IMR-90 (cell line): ENCODE data around the gene SLC18A2. TPM values are rescaled to one million over a fixed set of nuclear protein-coding genes. Genes with fewer than 3 reads are reported as not detected.

Experiments used
- ATAC-seq: fragments of 200-7000 bp; cut with Tn5 transposase; 2 replicates; pipeline ENCODE4 v1.9.1; 2020; ENCODE audit warnings: low read depth, mild to moderate bottlenecking, moderate library complexity
- BruUV-seq: library from RNA; stranded (reverse); fragments of 400-500 nt; replicated peaks from 2 replicates; lab custom pipeline; 2021; lab: Mats Ljungman, UMichigan
- CTCF ChIA-PET: fragments of 300-600 bp; formaldehyde crosslinking; extraction: SDS; loops from one replicate; lab custom pipeline; 2021; ENCODE audit warnings: antibody characterized with exemption; lab: Yijun Ruan, JAX
- POLR2A ChIA-PET: fragments of 300-600 bp; sonication (Branson Sonifier 250); formaldehyde crosslinking; loops from one replicate; lab custom pipeline; 2022; ENCODE audit warnings: antibody characterized with exemption; ENCODE audit not compliant: unreplicated experiment; lab: Charles Lee
- DNase-seq: peaks from one replicate; pipeline ENCODE4 v3.0.0; 2013
- H2AFZ ChIP-seq: replicated peaks from 2 replicates; pipeline ENCODE3; 2013; ENCODE audit warnings: low read length, mild to moderate bottlenecking; ENCODE audit not compliant: poor library complexity
- H2AK5ac ChIP-seq: 2 replicates; pipeline ENCODE4 v1.6.1; 2013; ENCODE audit warnings: low read depth, low read length, inconsistent platforms
- H2AK9ac ChIP-seq: replicated peaks from 2 replicates; pipeline ENCODE3; 2013; ENCODE audit warnings: mild to moderate bottlenecking, low read depth, low read length, moderate library complexity; ENCODE audit not compliant: poor library complexity
- H2BK120ac ChIP-seq: 2 replicates; pipeline ENCODE4 v1.6.1; 2013; ENCODE audit warnings: low read depth, low read length, inconsistent platforms
- H2BK15ac ChIP-seq: 3 replicates; pipeline ENCODE4 v1.6.1; 2013; ENCODE audit warnings: low read depth, low read length, inconsistent platforms
- H2BK20ac ChIP-seq: 2 replicates; pipeline ENCODE4 v1.6.1; 2013; ENCODE audit warnings: low read depth, mild to moderate bottlenecking, inconsistent platforms, low read length, moderate library complexity
- H2BK5ac ChIP-seq: 2 replicates; pipeline ENCODE4 v1.6.1; 2013; ENCODE audit warnings: mild to moderate bottlenecking, low read depth, low read length, inconsistent platforms; ENCODE audit not compliant: poor library complexity, severe bottlenecking
- H3K14ac ChIP-seq: replicated peaks from 2 replicates; pipeline ENCODE4 v1.6.1; 2013; ENCODE audit warnings: low read depth, low read length, inconsistent platforms
- H3K18ac ChIP-seq: 2 replicates; pipeline ENCODE4 v1.6.1; 2013; ENCODE audit warnings: low read depth, low read length, control low read depth
- H3K23ac ChIP-seq: 2 replicates; pipeline ENCODE4 v1.6.1; 2013; ENCODE audit warnings: low read depth, low read length, inconsistent platforms
- H3K27ac ChIP-seq: 2 replicates; pipeline ENCODE4 v1.5.1; 2013; ENCODE audit warnings: mild to moderate bottlenecking, control low read depth, low read length; ENCODE audit not compliant: insufficient read depth
- H3K27me3 ChIP-seq: 2 replicates; pipeline ENCODE4 v1.6.1; 2013; ENCODE audit warnings: low read length; ENCODE audit not compliant: control insufficient read depth, insufficient read depth
- H3K36me3 ChIP-seq: 2 replicates; pipeline ENCODE4 v1.6.1; 2013; ENCODE audit warnings: low read length, mixed read lengths; ENCODE audit not compliant: control insufficient read depth, insufficient read depth
- H3K4ac ChIP-seq: 2 replicates; pipeline ENCODE4 v1.6.1; 2013; ENCODE audit warnings: low read depth, low read length, inconsistent platforms
- H3K4me1 ChIP-seq: 2 replicates; pipeline ENCODE4 v1.6.1; 2013; ENCODE audit warnings: low read length, mixed read lengths; ENCODE audit not compliant: control insufficient read depth, insufficient read depth
- H3K4me2 ChIP-seq: 2 replicates; pipeline ENCODE4 v1.6.1; 2013; ENCODE audit warnings: low read depth, mild to moderate bottlenecking, control low read depth, low read length, moderate library complexity
- H3K4me3 ChIP-seq: 2 replicates; pipeline ENCODE4 v1.5.1; 2013; ENCODE audit warnings: low read depth, mild to moderate bottlenecking, control low read depth, low read length, moderate library complexity; ENCODE audit not compliant: insufficient read depth
- H3K56ac ChIP-seq: 2 replicates; pipeline ENCODE4 v1.6.1; 2013; ENCODE audit warnings: low read length, inconsistent platforms; ENCODE audit not compliant: insufficient read depth; ENCODE audit errors: extremely low read depth
- H3K79me1 ChIP-seq, 2 experiments: 2 replicates each; pipeline ENCODE4 v1.6.1; 2013; ENCODE audit warnings: low read length in 2 of 2, inconsistent platforms in 1 of 2, low read depth in 1 of 2
- H3K9ac ChIP-seq: 2 replicates; pipeline ENCODE4 v1.6.1; 2013; ENCODE audit warnings: low read depth, low read length, control low read depth
- H3K9me1 ChIP-seq: 2 replicates; pipeline ENCODE4 v1.6.1; 2013; ENCODE audit warnings: low read length, inconsistent platforms; ENCODE audit not compliant: insufficient read depth
- H3K9me3 ChIP-seq: 2 replicates; pipeline ENCODE4 v1.6.1; 2013; ENCODE audit warnings: low read length; ENCODE audit not compliant: control insufficient read depth, insufficient read depth
- H4K20me1 ChIP-seq: 2 replicates; pipeline ENCODE4 v1.6.1; 2013; ENCODE audit warnings: low read length, inconsistent platforms; ENCODE audit not compliant: insufficient read depth
- H4K5ac ChIP-seq: 2 replicates; pipeline ENCODE4 v1.6.1; 2013; ENCODE audit warnings: mild to moderate bottlenecking, low read depth, low read length, control low read depth
- H4K8ac ChIP-seq, 2 experiments: 2 replicates each; pipeline ENCODE4 v1.6.1; 2013; ENCODE audit warnings: low read depth in 2 of 2, low read length in 2 of 2, control low read depth in 1 of 2, inconsistent platforms in 1 of 2
- H4K91ac ChIP-seq: 2 replicates; pipeline ENCODE4 v1.6.1; 2013; ENCODE audit warnings: low read depth, low read length, inconsistent platforms; ENCODE audit not compliant: insufficient read depth
- BHLHE40 ChIP-seq: fragments of 150-350 bp; IDR thresholded peaks from 2 replicates; pipeline ENCODE4 v1.6.1; 2016; ENCODE audit warnings: mild to moderate bottlenecking, low read depth, low read length
- CEBPB ChIP-seq: IDR thresholded peaks from 2 replicates; pipeline ENCODE4 v1.6.1; 2012; ENCODE audit warnings: low read depth, low read length, improper control_type of control experiment
- CHD1 ChIP-seq: IDR thresholded peaks from 2 replicates; pipeline ENCODE4 v1.6.1; 2012; ENCODE audit warnings: low read depth, low read length, improper control_type of control experiment
- CTCF ChIP-seq: conservative IDR thresholded peaks from 2 replicates; pipeline ENCODE4 v1.5.1; 2012; ENCODE audit warnings: mild to moderate bottlenecking, low read depth, low read length, improper control_type of control experiment
- FOS ChIP-seq: fragments of 150-350 bp; IDR thresholded peaks from 2 replicates; pipeline ENCODE4 v1.6.1; 2016; ENCODE audit warnings: low read depth, low read length
- MAFK ChIP-seq: IDR thresholded peaks from 2 replicates; pipeline ENCODE4 v1.6.1; 2012; ENCODE audit warnings: low read depth, low read length, improper control_type of control experiment
- MAZ ChIP-seq: IDR thresholded peaks from 2 replicates; pipeline ENCODE4 v1.6.1; 2012; ENCODE audit warnings: low read depth, mild to moderate bottlenecking, low read length, improper control_type of control experiment, moderate library complexity, borderline replicate concordance
- NFE2L2 ChIP-seq: fragments of 150-350 bp; IDR thresholded peaks from 2 replicates; pipeline ENCODE4 v1.6.1; 2016; ENCODE audit warnings: low read depth, mild to moderate bottlenecking, low read length
- POLR2A ChIP-seq: IDR thresholded peaks from 2 replicates; pipeline ENCODE4 v1.6.1; 2012; ENCODE audit warnings: mild to moderate bottlenecking, low read depth, low read length
- RAD21 ChIP-seq: IDR thresholded peaks from 2 replicates; pipeline ENCODE4 v1.6.1; 2012; ENCODE audit warnings: low read length, improper control_type of control experiment
- RCOR1 ChIP-seq: IDR thresholded peaks from 2 replicates; pipeline ENCODE4 v1.6.1; 2012; ENCODE audit warnings: mild to moderate bottlenecking, low read length, improper control_type of control experiment; ENCODE audit not compliant: insufficient replicate concordance
- WGBS, 2 experiments: methylation state at CpG; one replicate each; pipeline versions ENCODE4 v1.1.5 to v1.1.7; 2013; ENCODE audit warnings: missing lambda C conversion rate in 2 of 2; ENCODE audit not compliant: insufficient read length in 1 of 2; ENCODE audit errors: extremely low coverage in 2 of 2; 5-methylcytosine and 5-hydroxymethylcytosine counted together
- dilution Hi-C: fragments of 300-500 bp; cut with HindIII; formaldehyde crosslinking; loops from one replicate; pipeline ENCODE4 v1.14.3; 2018; ENCODE audit warnings: low sequenced_read_pairs; ENCODE audit not compliant: unreplicated experiment
- in situ Hi-C: fragments of 300-500 bp; cut with MboI; formaldehyde crosslinking; loops from 3 replicates; pipeline ENCODE4 v1.14.3; 2019; ENCODE audit warnings: low sequenced_read_pairs, inconsistent platforms, mixed read lengths
- intact Hi-C: fragments of 100-400 bp; cut with micrococcal nuclease; formaldehyde crosslinking; loops from 2 replicates; pipeline ENCODE4 v1.10.0; 2022
- polyA plus RNA-seq, 3 experiments: library from polyadenylated mRNA; depleted of rRNA; stranded (reverse); fragments of >200 nt; gene quantifications; 2 replicates each; pipeline ENCODE4 v1.2.3, GENCODE V29; 2012; ENCODE audit warnings: low replicate concordance in 1 of 3
- total RNA-seq: library from RNA; depleted of rRNA; stranded (reverse); fragments of >200 nt; gene quantifications from 2 replicates; pipeline ENCODE4 v1.2.3, GENCODE V29; 2012

SLC18A2 gene
- total and polyA plus RNA-seq, 2 of the 4 experiments (the other 2 are of a cell fraction): not detected

GRCh38 chr10:117313641-117314040 is 72.7 kb downstream of the SLC18A2 start:
- ChIA-PET POLR2A (no interaction called here), CTCF (no interaction called here)
- Histone ChIP-seq H3K27me3 (no peaks in the 10 kb centered on the region), H3K9me1 (no peaks in the 10 kb centered on the region), H2BK5ac (no peak overlapping the region), H3K79me1 (peaks cover 0 to 18% of the 10 kb centered on the region in 2 experiments; a peak in 3 of 4 replicates), H4K5ac (no peak overlapping the region), H2AFZ (no peak overlapping the region), H3K36me3 (no peaks in the 10 kb centered on the region), H2BK20ac (no peak overlapping the region), H3K56ac (no peak overlapping the region), H3K9ac (no peak overlapping the region), H4K8ac (no peak overlapping the region), H4K20me1 (no peaks in the 10 kb centered on the region), H3K4me2 (no peak overlapping the region), H4K91ac (no peak overlapping the region), H2BK120ac (no peak overlapping the region), H2AK5ac (no peak overlapping the region), H3K18ac (no peak overlapping the region), H3K27ac (no peak overlapping the region), H3K4me1 (no peaks in the 10 kb centered on the region), H2AK9ac (no peak overlapping the region), H3K14ac (no peak overlapping the region), H3K4ac (no peak overlapping the region), H3K9me3 (no peaks in the 10 kb centered on the region), H2BK15ac (no peak overlapping the region), H3K23ac (no peak overlapping the region), H3K4me3 (no peak overlapping the region)
- WGBS, 2 experiments: no CpG with 5 or more reads among the region's 1 CpG
- dilution Hi-C loops (no loop called here), in situ Hi-C loops (no loop called here), intact Hi-C loops (loop anchor here (5.0 kb wide), 1 partner anchor 76 kb away; no protein-coding TSS in a partner anchor)
- DNase-seq (no peak), ATAC-seq (no peak)
- TF ChIP-seq CHD1 (no peak), MAZ (no peak), CTCF (no peak), RAD21 (no peak), CEBPB (no peak), NFE2L2 (no peak), RCOR1 (no peak), BHLHE40 (no peak), POLR2A (no peak), FOS (no peak), MAFK (no peak)
- BruUV-seq: no TSS peak
